ENCODE measurements around the gene GUCA2A. TPM values are rescaled to one million over a fixed set of nuclear protein-coding genes. Genes with fewer than 3 reads are reported as not detected.

The GUCA2A gene
- total RNA-seq, 4 donors from 2014 or later = not detected

DNA sequence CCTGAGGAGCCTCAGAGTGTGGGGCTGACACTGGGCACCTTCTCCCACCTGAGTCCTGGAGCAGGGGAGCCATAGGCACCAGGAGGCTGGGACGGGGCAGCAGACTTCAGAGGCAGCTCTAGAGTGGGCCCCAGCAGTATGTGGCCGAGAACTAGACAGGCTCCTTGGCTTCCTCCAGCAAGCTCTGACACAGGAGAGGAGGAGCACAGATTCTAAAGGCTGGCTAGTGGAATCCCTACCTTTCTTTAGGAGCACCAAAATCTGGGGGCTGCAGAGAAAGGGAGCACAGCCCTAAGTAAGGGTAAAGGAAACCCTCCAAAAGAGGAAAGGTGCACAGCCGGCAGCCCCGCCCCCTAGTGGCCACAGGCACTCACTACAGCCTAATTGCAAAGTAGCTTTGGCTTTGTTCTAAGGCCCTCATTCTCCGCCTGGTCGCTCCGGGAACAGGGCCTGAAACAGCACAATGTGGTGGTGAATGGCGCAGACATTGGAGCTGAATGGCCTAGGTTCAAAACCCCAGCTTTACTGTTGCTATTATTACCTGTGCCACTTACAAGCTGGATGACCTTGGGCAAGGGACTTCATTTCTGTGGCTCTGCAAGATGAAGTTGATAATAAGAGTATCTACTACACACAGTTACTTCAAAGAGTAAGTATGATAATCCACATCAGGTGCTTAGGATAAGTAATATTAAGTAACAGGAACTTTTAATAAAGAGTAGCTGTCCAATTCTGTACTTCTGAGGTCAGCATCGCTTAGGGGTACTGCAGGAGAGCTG is 8.8 kb upstream of the GUCA2A start:
- no peak for TF ChIP-seq POLR2A (IDR thresholded peaks at IDR 0.05)
- TF ChIP-seq, protein P1, sequence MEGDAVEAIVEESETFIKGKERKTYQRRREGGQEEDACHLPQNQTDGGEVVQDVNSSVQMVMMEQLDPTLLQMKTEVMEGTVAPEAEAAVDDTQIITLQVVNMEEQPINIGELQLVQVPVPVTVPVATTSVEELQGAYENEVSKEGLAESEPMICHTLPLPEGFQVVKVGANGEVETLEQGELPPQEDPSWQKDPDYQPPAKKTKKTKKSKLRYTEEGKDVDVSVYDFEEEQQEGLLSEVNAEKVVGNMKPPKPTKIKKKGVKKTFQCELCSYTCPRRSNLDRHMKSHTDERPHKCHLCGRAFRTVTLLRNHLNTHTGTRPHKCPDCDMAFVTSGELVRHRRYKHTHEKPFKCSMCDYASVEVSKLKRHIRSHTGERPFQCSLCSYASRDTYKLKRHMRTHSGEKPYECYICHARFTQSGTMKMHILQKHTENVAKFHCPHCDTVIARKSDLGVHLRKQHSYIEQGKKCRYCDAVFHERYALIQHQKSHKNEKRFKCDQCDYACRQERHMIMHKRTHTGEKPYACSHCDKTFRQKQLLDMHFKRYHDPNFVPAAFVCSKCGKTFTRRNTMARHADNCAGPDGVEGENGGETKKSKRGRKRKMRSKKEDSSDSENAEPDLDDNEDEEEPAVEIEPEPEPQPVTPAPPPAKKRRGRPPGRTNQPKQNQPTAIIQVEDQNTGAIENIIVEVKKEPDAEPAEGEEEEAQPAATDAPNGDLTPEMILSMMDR (IDR thresholded peaks at IDR 0.05) = peak; percentile 87 to 96 (median 93)
- H3K27ac ChIP-seq = no peak overlapping the region
- peak; percentile 26 to 39 for DNase-seq (ENCODE audit: low spot score in 2 of 2)

DNA sequence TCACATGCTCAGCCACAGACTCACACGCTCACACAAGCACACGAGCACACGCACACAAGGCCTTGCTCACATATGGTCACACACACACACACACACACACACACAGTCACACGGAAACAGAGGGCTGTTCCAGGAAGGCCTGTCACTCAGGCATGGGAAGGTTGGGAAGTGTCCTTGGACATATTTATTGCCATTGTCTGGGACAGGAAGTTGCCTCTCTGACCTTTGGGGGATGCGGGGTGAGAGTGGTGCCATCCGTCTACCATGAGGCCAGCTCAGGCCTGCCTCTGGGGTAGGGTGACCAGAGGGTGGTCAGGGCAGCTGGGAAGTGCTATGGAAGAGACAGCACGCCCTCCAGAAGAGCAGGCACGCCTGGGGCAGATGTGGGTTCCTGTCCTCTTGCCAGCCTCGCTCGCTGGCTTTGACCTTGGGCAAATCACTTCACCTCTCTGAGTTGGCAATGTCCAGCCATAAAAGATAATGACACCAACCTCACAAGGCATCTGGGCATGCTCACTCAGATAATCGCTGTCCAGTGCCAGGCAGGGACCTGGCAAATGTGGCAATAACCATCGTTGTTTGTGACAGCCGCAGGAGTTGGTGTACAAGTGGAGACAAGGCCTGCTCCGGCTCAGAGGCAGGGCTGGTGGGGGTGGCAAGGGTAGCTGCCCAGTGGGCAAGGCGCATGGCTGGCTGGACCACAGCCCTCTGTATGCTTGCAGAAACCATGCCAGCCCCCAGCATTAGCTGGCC is 8.0 kb upstream of the GUCA2A start:
- Histone ChIP-seq H3K27ac (no peak overlapping the region), H3K36me3 (no peaks in the 10 kb centered on the region), H3K4me1 (peaks cover 0 to 47% (median 8%) of the 10 kb centered on the region in 4 donors), H3K27me3 (no peaks in the 10 kb centered on the region), H3K4me3 (no peak overlapping the region), H3K9me3 (no peaks in the 10 kb centered on the region)
- no peak for DNase-seq (ENCODE audit: low spot score in 2 of 2)
- 58 to 69% methylated on average over 10 to 15 of the region's 15 CpGs for WGBS, 2 donors
- no peak for TF ChIP-seq POLR2A (IDR thresholded peaks at IDR 0.05)
- TF ChIP-seq EP300 (IDR thresholded peaks at IDR 0.05) = no peak
- TF ChIP-seq, protein P1 (IDR thresholded peaks at IDR 0.05) = no peak

More for the DNA sequence above, 8.8 kb upstream of the GUCA2A start:
- Histone ChIP-seq H3K36me3 (no peaks in the 10 kb centered on the region), H3K27me3 (no peaks in the 10 kb centered on the region), H3K9me3 (no peaks in the 10 kb centered on the region), H3K4me3 (no peak overlapping the region), H3K4me1 (peaks cover 0 to 55% (median 11%) of the 10 kb centered on the region in 4 donors)
- WGBS, 2 donors = 25 to 38% methylated on average over 9 of the region's 9 CpGs

DNA sequence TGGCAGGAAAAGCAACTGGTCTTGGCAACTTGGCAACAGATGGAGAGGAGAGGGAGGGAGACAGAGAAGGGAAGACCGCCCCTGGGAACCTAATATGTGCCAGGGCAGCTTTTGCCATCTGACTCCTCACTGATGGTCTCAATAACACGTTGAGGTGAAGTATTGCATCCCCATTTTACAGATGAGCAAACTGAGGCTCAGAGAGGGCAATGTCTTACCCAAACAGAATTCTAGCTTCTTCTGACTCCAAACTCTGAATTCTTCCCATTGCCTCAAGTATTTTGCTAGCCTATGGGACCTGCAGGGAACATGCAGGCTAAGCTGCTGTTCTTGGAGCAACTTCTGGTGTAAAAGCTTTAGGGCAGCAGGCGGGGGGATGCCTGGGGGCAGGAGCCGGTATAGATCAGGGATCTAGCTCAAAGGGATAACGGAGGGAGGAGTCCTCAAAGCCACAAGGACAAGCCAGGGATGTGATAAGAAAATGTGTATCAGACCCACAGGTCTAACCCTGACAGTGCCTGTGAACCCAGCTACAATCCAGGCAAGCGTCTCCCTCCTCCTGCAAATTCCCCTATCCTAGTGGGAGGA is 7.2 kb upstream of the GUCA2A start:
- no peaks in the 10 kb centered on the region for H3K36me3 ChIP-seq
- peaks cover 0 to 39% (median 7%) of the 10 kb centered on the region in 4 donors for H3K4me1 ChIP-seq
- no peak overlapping the region for H3K27ac ChIP-seq
- WGBS, 2 donors = 69 to 70% methylated on average over 6 of the region's 6 CpGs
- no peak for DNase-seq (ENCODE audit: low spot score in 2 of 2)
- H3K4me3 ChIP-seq = no peak overlapping the region
- H3K27me3 ChIP-seq = no peaks in the 10 kb centered on the region
- TF ChIP-seq EP300 (IDR thresholded peaks at IDR 0.05) (no peak), POLR2A (IDR thresholded peaks at IDR 0.05) (no peak)
- TF ChIP-seq, protein P1 (IDR thresholded peaks at IDR 0.05) = no peak
- no peaks in the 10 kb centered on the region for H3K9me3 ChIP-seq

DNA sequence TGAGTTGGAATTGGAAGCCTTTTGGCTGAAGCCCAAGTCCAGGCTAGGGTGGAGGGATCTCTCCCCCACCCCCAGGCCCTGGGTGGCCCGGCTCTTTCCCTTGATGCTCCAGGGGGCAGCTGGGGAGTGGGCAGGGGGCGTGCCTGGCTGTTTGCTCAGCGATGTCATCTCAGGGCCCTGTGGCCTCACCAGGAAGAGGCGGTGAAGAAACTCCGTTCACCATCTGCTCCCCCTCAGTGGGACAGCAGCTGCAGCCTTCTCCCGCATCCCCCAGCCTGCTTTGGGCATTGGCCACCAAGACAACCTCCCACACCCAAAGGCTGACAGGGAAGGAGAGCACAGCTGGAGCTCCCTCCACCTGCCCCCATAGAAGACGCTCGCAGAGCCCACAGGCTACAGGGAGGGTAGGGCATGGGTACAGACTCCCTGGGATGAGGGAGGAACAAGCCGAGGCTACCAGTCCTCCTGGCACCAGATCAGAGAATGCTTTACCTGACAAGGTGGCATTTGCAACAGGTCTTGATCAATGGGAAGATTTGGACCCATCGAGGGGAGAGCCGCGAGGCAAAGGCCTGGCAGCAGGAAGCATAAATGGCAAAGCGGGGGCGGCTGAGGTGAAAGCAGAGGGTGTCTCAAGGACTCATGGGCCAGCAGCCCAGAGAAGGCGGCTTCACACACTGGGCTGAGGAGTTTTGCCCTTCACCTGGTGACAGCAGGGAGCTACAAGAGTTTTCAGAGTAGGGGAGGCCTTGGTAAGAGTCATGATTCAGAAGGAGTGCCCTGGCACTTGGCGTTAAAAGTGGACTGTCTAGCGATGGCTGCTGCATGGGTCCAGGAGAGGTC is 6.5 kb upstream of the GUCA2A start:
- no peaks in the 10 kb centered on the region for H3K27me3 ChIP-seq
- WGBS, 2 donors = 59 to 66% methylated on average over 17 of the region's 17 CpGs
- TF ChIP-seq EP300 (IDR thresholded peaks at IDR 0.05) = no peak
- TF ChIP-seq, protein P1 (IDR thresholded peaks at IDR 0.05) = no peak
- TF ChIP-seq POLR2A (IDR thresholded peaks at IDR 0.05) = no peak
- no peaks in the 10 kb centered on the region for H3K36me3 ChIP-seq
- H3K27ac ChIP-seq = no peak overlapping the region
- H3K4me1 ChIP-seq = peaks cover 0 to 34% (median 4%) of the 10 kb centered on the region in 4 donors
- no peak overlapping the region for H3K4me3 ChIP-seq
- no peaks in the 10 kb centered on the region for H3K9me3 ChIP-seq
- DNase-seq (ENCODE audit: low spot score in 2 of 2) = no peak
